ENCODE data around the gene SOCS6.

GRCh38 chr18:70333757-70334156 lies 44.9 kb downstream of the SOCS6 start:
- no peak for TF ChIP-seq EZH2phosphoT487 (IDR thresholded peaks at IDR 0.05; ENCODE audit: insufficient read depth, low read depth)
- no peak for TF ChIP-seq EZH2 (IDR thresholded peaks at IDR 0.05; ENCODE audit: insufficient read depth, poor library complexity, severe bottlenecking)
